HepG2 (cell line): ENCODE results near the gene STK31.

ENCODE experiments used
- FUBP1 ChIP-seq: sonication (generic); formaldehyde crosslinking; IDR thresholded peaks from 2 replicates; pipeline ENCODE4 v1.5.1; 2020; ENCODE audit warnings: missing genetic modification reagents, mild to moderate bottlenecking, borderline replicate concordance
- RFX5 ChIP-seq: IDR thresholded peaks from 2 replicates; pipeline ENCODE4 v1.6.1; 2011; ENCODE audit warnings: low read depth, low read length, improper control_type of control experiment
- SRF ChIP-seq: IDR thresholded peaks from 2 replicates; pipeline ENCODE4 v1.6.1; 2011; ENCODE audit warnings: mild to moderate bottlenecking, low read depth, low read length, moderate library complexity
- UBTF ChIP-seq: sonication (generic); formaldehyde crosslinking; IDR thresholded peaks from 2 replicates; pipeline ENCODE4 v1.4.0; 2020; ENCODE audit warnings: mild to moderate bottlenecking, missing genetic modification reagents
- ZNF607 ChIP-seq: sonication (generic); formaldehyde crosslinking; IDR thresholded peaks from 2 replicates; pipeline ENCODE4 v1.5.1; 2020; ENCODE audit warnings: missing genetic modification reagents, mild to moderate bottlenecking, borderline replicate concordance
- TF ChIP-seq, protein P1 (sequence below): sonication (generic); formaldehyde crosslinking; IDR thresholded peaks from 2 replicates; pipeline ENCODE4 v1.8.1; 2023; ENCODE audit warnings: missing genetic modification reagents, inconsistent platforms, borderline replicate concordance
- TF ChIP-seq, protein P2 (sequence below): sonication (generic); formaldehyde crosslinking; IDR thresholded peaks from 2 replicates; pipeline ENCODE4 v1.4.0; 2020; ENCODE audit warnings: mild to moderate bottlenecking, missing genetic modification reagents

DNA sequence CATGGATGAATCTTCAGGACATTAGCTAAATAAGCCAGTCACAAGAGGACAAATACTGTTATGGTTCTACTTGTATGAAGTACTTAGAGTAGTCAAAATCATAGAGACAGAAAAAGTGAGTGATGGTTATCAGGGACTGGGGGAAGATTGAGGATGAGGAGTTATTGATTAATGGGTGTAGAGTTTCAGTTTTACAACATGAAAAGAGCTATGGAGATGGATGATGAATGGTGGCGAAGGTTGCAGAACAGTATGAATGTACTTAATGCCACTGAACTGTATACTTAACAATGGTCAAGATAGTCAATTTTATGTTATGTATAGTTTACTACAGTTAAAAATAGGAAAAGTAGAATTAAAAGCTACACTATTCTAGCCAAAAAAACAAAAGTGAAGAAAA, 7.8 kb downstream of the STK31 start:
- TF ChIP-seq, protein P1, sequence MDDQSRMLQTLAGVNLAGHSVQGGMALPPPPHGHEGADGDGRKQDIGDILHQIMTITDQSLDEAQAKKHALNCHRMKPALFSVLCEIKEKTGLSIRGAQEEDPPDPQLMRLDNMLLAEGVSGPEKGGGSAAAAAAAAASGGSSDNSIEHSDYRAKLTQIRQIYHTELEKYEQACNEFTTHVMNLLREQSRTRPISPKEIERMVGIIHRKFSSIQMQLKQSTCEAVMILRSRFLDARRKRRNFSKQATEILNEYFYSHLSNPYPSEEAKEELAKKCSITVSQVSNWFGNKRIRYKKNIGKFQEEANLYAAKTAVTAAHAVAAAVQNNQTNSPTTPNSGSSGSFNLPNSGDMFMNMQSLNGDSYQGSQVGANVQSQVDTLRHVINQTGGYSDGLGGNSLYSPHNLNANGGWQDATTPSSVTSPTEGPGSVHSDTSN (CRISPR knock-in tag) = no peak
- no peak for TF ChIP-seq ZNF607
- TF ChIP-seq FUBP1 (CRISPR knock-in tag) = no peak
- no peak for TF ChIP-seq RFX5
- TF ChIP-seq UBTF (CRISPR knock-in tag) = no peak
- no peak for TF ChIP-seq SRF
- TF ChIP-seq, protein P2, sequence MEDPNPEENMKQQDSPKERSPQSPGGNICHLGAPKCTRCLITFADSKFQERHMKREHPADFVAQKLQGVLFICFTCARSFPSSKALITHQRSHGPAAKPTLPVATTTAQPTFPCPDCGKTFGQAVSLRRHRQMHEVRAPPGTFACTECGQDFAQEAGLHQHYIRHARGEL = no peak
